HepG2 (cell line): ENCODE data around the gene PALM3. TPM values are rescaled to one million over a fixed set of nuclear protein-coding genes. Genes with fewer than 3 reads are reported as not detected.
A peak's percentile ranks its signal among the peaks of the same experiment; 100 is the strongest.

ENCODE experiments used
- ATAC-seq: fragments of 200-7000 bp; cut with Tn5 transposase; 3 replicates; pipeline ENCODE4 v1.9.1; 2020; ENCODE audit warnings: mild to moderate bottlenecking, moderate library complexity
- BruUV-seq: library from RNA; stranded (reverse); fragments of 400-500 nt; replicated peaks from 2 replicates; lab custom pipeline; 2021; lab: Mats Ljungman, UMichigan
- CTCF ChIA-PET: fragments of 300-600 bp; formaldehyde crosslinking; extraction: SDS; loops from one replicate; lab custom pipeline; 2021; ENCODE audit warnings: low total read pairs, inconsistent platforms, low intra/inter-chr PET ratio; lab: Yijun Ruan, JAX
- POLR2A ChIA-PET: fragments of 350-600 bp; sonication (Branson Sonifier 250); formaldehyde crosslinking; loops from one replicate; lab custom pipeline; 2020; ENCODE audit warnings: antibody characterized with exemption, inconsistent platforms; lab: Yijun Ruan, JAX
- DNase-seq: peaks from one replicate; pipeline ENCODE4 v3.0.0-alpha.2; 2015; ENCODE audit warnings: low spot score
- FAIRE-seq: peaks from 3 replicates; lab custom pipeline; 2011; peaks lifted over from hg19 to GRCh38; lab: Jason Lieb, UNC
- H2AFZ ChIP-seq: one replicate; pipeline ENCODE4 v1.6.1; 2011; ENCODE audit warnings: low read length, inconsistent platforms
- H3K27ac ChIP-seq: fragments of 300-600 bp; 3 replicates; pipeline ENCODE4 v1.8.0; 2011; ENCODE audit warnings: mixed run types, mild to moderate bottlenecking, mixed read lengths, low read length, inconsistent platforms; ENCODE audit not compliant: insufficient read depth; ENCODE audit errors: extremely low read length
- H3K27me3 ChIP-seq, 2 experiments: fragments of 200-600 bp in 1 of 2; 2 replicates in 1 of 2; 3 replicates in 1 of 2; pipeline versions ENCODE4 v1.6.0 to v1.8.0; 2011; ENCODE audit warnings: low read length in 2 of 2, mild to moderate bottlenecking in 2 of 2, moderate library complexity in 2 of 2, inconsistent platforms in 1 of 2; ENCODE audit not compliant: insufficient read depth in 2 of 2, control insufficient read depth in 1 of 2
- H3K36me3 ChIP-seq, 2 experiments: fragments of 200-600 bp in 1 of 2; replicated peaks in 1 of 2; 2 replicates in 1 of 2; 3 replicates in 1 of 2; pipeline versions ENCODE4 v1.5.1 to v1.8.0; 2011; ENCODE audit warnings: low read length in 2 of 2, inconsistent platforms in 1 of 2; ENCODE audit not compliant: insufficient read depth in 2 of 2, control insufficient read depth in 1 of 2
- H3K4me1 ChIP-seq: 2 replicates; pipeline ENCODE4 v1.5.1; 2012; ENCODE audit warnings: low read length, inconsistent platforms; ENCODE audit not compliant: insufficient read depth
- H3K4me2 ChIP-seq: 2 replicates; pipeline ENCODE4 v1.6.0; 2011; ENCODE audit warnings: low read depth, low read length, inconsistent platforms
- H3K4me3 ChIP-seq, 3 experiments: fragments of 200-600 bp in 1 of 3; sonication (generic), shearing (Covaris generic) in 1 of 3; replicated peaks in 1 of 3; 2 replicates each; pipeline ENCODE4 v1.5.1; 2011 to 2016; ENCODE audit warnings: low read length in 3 of 3, inconsistent platforms in 2 of 3, low read depth in 2 of 3, mild to moderate bottlenecking in 2 of 3, control low read depth in 1 of 3, mixed read lengths in 1 of 3; ENCODE audit not compliant: insufficient read depth in 1 of 3
- H3K79me2 ChIP-seq: one replicate; pipeline ENCODE4 v1.6.1; 2011; ENCODE audit warnings: low read length, inconsistent platforms; ENCODE audit not compliant: insufficient read depth
- H3K9ac ChIP-seq: 2 replicates; pipeline ENCODE4 v1.6.0; 2011; ENCODE audit warnings: mild to moderate bottlenecking, low read depth, low read length, inconsistent platforms; ENCODE audit not compliant: insufficient read depth
- H3K9me3 ChIP-seq: 2 replicates; pipeline ENCODE4 v1.5.1; 2012; ENCODE audit warnings: mild to moderate bottlenecking, low read length
- H4K20me1 ChIP-seq: 2 replicates; pipeline ENCODE4 v1.6.0; 2011; ENCODE audit warnings: inconsistent platforms, mild to moderate bottlenecking, low read length, moderate library complexity; ENCODE audit not compliant: insufficient read depth
- HDAC2 ChIP-seq: sonication (generic); formaldehyde crosslinking; IDR thresholded peaks from 2 replicates; pipeline ENCODE4 v1.4.0; 2020; ENCODE audit warnings: missing genetic modification reagents
- HOXA3 ChIP-seq: sonication (generic); formaldehyde crosslinking; IDR thresholded peaks from 2 replicates; pipeline ENCODE4 v1.5.0; 2020; ENCODE audit warnings: missing genetic modification reagents
- KDM1A ChIP-seq: IDR thresholded peaks from 2 replicates; pipeline ENCODE4 v1.6.1; 2016; ENCODE audit warnings: missing compliant biosample characterization
- KMT2B ChIP-seq: IDR thresholded peaks from 2 replicates; pipeline ENCODE4 v1.6.1; 2016; ENCODE audit warnings: missing genetic modification reagents, missing compliant biosample characterization
- MIXL1 ChIP-seq: IDR thresholded peaks from 2 replicates; pipeline ENCODE4 v1.6.1; 2016
- PTBP1 ChIP-seq: fragments of 200-400 bp; formaldehyde crosslinking; IDR thresholded peaks from 2 replicates; pipeline ENCODE4 v1.6.1; 2018; ENCODE audit warnings: low read length, low read depth; ENCODE audit not compliant: poor library complexity, severe bottlenecking
- REPIN1 ChIP-seq: sonication (generic); formaldehyde crosslinking; IDR thresholded peaks from 2 replicates; pipeline ENCODE4 v1.8.0; 2022; ENCODE audit warnings: missing genetic modification reagents, low read depth, mild to moderate bottlenecking, borderline replicate concordance
- YY1 ChIP-seq: IDR thresholded peaks from 2 replicates; pipeline ENCODE4 v1.6.1; 2011; ENCODE audit warnings: low read length, low read depth, moderate library complexity, mild to moderate bottlenecking; ENCODE audit not compliant: insufficient read depth, insufficient replicate concordance
- ZIK1 ChIP-seq: sonication (generic); formaldehyde crosslinking; IDR thresholded peaks from 2 replicates; pipeline ENCODE4 v1.5.0; 2020; ENCODE audit warnings: mild to moderate bottlenecking, low read depth, missing genetic modification reagents, borderline replicate concordance
- ZNF160 ChIP-seq: sonication (generic); formaldehyde crosslinking; IDR thresholded peaks from 2 replicates; pipeline ENCODE4 v1.8.0; 2022; ENCODE audit warnings: mild to moderate bottlenecking, inconsistent platforms, missing genetic modification reagents
- WGBS: methylation state at CpG from one replicate; pipeline ENCODE4 v1.1.6; 2017; ENCODE audit warnings: low lambda C conversion rate; 5-methylcytosine and 5-hydroxymethylcytosine counted together
- in situ Hi-C: cut with HindIII; loops from 2 replicates; pipeline ENCODE4 v1.10.0; 2017; ENCODE audit warnings: low pct_unique_long_range_greater_than_20kb; ENCODE audit not compliant: extremely low pct_ligation_motif_present
- intact Hi-C: fragments of 100-400 bp; cut with micrococcal nuclease; formaldehyde crosslinking; loops from one replicate; pipeline ENCODE4 v1.10.0; 2022; ENCODE audit not compliant: unreplicated experiment
- polyA plus RNA-seq, 8 experiments: library from polyadenylated mRNA; depleted of rRNA in 3 of 8; stranded (reverse) in 7 of 8; unstranded in 1 of 8; fragments of >200 nt; fragmentation: Illumina TruSeq in 4 of 8; extraction: Trizol in 4 of 8; gene quantifications; 2 replicates each; pipeline versions ENCODE4 v1.2.1 to v1.2.3, GENCODE V29; 2011 to 2016; ENCODE audit warnings: low read depth in 4 of 8, missing spikeins in 1 of 8, mixed read lengths in 1 of 8; ENCODE audit not compliant: insufficient read depth in 1 of 8
- total RNA-seq, 5 experiments: library from RNA; depleted of rRNA; stranded (reverse); fragments of >200 nt; fragmentation: Illumina TruSeq; extraction: Trizol; gene quantifications; 2 replicates each; pipeline ENCODE4 v1.2.3, GENCODE V29; 2016; ENCODE audit warnings: low read depth in 1 of 5
- TF ChIP-seq, protein P1 (sequence below): sonication (generic); formaldehyde crosslinking; IDR thresholded peaks from 2 replicates; pipeline ENCODE4 v1.5.0; 2020; ENCODE audit warnings: missing genetic modification reagents
- TF ChIP-seq, protein P2 (sequence below): sonication (generic); formaldehyde crosslinking; IDR thresholded peaks from 2 replicates; pipeline ENCODE4 v1.5.1; 2020; ENCODE audit warnings: missing genetic modification reagents, mild to moderate bottlenecking, borderline replicate concordance
- TF ChIP-seq, protein P3 (sequence below): sonication (generic); formaldehyde crosslinking; conservative IDR thresholded peaks from 2 replicates; pipeline ENCODE4 v1.8.1; 2023; ENCODE audit warnings: missing genetic modification reagents
- TF ChIP-seq, protein P4 (sequence below): sonication (generic); formaldehyde crosslinking; IDR thresholded peaks from 2 replicates; pipeline ENCODE4 v1.8.0; 2022; ENCODE audit warnings: mild to moderate bottlenecking, missing genetic modification reagents, borderline replicate concordance
- TF ChIP-seq, protein P5 (sequence below): sonication (generic); formaldehyde crosslinking; IDR thresholded peaks from 2 replicates; pipeline ENCODE4 v1.5.0; 2020; ENCODE audit warnings: missing genetic modification reagents

PALM3 gene
- total and polyA plus RNA-seq, 2 of the 13 experiments (the other 11 are each of a cell fraction or from before 2014, with no cell fraction given): 0.79 to 2.4 TPM

DNA sequence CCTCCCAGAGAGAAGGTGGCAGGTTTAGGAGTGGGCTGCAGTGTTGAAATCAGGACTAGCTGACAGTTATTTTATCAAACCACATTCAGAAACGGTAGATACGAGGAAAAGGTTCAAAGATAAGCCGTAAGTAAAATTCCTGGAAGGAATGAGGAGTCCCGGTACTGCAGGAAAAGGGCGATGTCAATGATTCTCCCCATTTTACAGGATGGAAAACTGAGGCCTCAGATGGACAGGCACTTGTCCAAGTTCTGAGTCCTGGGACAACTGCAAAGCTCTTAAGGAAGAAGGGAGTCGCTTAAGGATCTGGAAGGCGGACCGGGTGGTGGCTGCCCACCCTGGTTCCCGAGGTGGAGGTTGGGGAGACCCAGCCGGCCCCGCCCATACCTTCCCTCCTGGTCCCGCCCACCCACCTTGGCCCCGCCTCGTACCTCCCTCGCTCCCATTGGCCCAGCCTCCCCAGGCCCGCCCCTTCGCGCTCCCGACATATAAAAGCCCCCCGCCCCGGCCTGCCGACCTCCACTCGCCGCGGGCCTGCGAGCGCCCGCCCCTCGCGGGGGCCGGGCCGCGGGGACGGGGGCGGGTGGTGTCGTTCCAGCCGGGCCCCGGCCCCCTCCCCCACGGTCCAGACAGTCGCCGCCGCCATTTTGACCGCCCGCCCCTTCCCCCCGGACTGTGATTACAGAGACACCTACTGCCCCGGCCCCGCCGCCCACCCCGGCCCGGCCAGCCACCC lies 56.4 kb downstream of the PALM3 start:
- peaks cover 5% of the 10 kb centered on the region for H3K79me2 ChIP-seq
- H3K4me1 ChIP-seq: peaks cover 19% of the 10 kb centered on the region
- ChIA-PET POLR2A (interaction anchor here (0.8 to 1.8 kb wide), 9 partner anchors 10 to 159 kb away, joined by 3 to 15 read pairs (median 5); partner anchors contain the start of gene MISP3), CTCF (no interaction called here)
- no peaks in the 10 kb centered on the region for H3K9me3 ChIP-seq
- 13% methylated on average over 5 of the region's 50 CpGs for WGBS
- H3K27ac ChIP-seq: peak overlapping the region; percentile 96
- BruUV-seq: TSS peak; percentile 81
- peak overlapping the region; percentile 87 to 97 (median 91) for H3K4me3 ChIP-seq
- H3K9ac ChIP-seq: peak overlapping the region; percentile 97
- peak overlapping the region; percentile 71 for H3K4me2 ChIP-seq
- no peaks in the 10 kb centered on the region; a peak in 1 of 5 replicates for H3K36me3 ChIP-seq
- DNase-seq (peak; percentile 67), ATAC-seq (peak; percentile 61), FAIRE-seq (no peak)
- no peaks in the 10 kb centered on the region; the same call in 1 of the 2 replicates for H4K20me1 ChIP-seq
- H3K27me3 ChIP-seq: no peaks in the 10 kb centered on the region; a peak in 1 of 5 replicates
- in situ Hi-C loops (no loop called here), intact Hi-C loops (loop anchor here (1.0 to 5.0 kb wide), 2 partner anchors 53 to 67 kb away; partner anchors contain the start of genes DCAF15 and MISP3)
- H2AFZ ChIP-seq: peak overlapping the region; percentile 46
- TF ChIP-seq HOXA3 (CRISPR knock-in tag) (peak; percentile 36; the same call in 1 of the 2 replicates), HDAC2 (CRISPR knock-in tag) (peak; percentile 83), ZNF160 (CRISPR knock-in tag) (no peak), KMT2B (no peak), KDM1A (CRISPR knock-in tag) (peak; percentile 99), MIXL1 (CRISPR knock-in tag) (no peak), PTBP1 (no peak), REPIN1 (CRISPR knock-in tag) (no peak), ZIK1 (CRISPR knock-in tag) (no peak), YY1 (peak; percentile 86)
- TF ChIP-seq, protein P1, sequence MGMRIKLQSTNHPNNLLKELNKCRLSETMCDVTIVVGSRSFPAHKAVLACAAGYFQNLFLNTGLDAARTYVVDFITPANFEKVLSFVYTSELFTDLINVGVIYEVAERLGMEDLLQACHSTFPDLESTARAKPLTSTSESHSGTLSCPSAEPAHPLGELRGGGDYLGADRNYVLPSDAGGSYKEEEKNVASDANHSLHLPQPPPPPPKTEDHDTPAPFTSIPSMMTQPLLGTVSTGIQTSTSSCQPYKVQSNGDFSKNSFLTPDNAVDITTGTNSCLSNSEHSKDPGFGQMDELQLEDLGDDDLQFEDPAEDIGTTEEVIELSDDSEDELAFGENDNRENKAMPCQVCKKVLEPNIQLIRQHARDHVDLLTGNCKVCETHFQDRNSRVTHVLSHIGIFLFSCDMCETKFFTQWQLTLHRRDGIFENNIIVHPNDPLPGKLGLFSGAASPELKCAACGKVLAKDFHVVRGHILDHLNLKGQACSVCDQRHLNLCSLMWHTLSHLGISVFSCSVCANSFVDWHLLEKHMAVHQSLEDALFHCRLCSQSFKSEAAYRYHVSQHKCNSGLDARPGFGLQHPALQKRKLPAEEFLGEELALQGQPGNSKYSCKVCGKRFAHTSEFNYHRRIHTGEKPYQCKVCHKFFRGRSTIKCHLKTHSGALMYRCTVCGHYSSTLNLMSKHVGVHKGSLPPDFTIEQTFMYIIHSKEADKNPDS (CRISPR knock-in tag): no peak
- TF ChIP-seq, protein P2, sequence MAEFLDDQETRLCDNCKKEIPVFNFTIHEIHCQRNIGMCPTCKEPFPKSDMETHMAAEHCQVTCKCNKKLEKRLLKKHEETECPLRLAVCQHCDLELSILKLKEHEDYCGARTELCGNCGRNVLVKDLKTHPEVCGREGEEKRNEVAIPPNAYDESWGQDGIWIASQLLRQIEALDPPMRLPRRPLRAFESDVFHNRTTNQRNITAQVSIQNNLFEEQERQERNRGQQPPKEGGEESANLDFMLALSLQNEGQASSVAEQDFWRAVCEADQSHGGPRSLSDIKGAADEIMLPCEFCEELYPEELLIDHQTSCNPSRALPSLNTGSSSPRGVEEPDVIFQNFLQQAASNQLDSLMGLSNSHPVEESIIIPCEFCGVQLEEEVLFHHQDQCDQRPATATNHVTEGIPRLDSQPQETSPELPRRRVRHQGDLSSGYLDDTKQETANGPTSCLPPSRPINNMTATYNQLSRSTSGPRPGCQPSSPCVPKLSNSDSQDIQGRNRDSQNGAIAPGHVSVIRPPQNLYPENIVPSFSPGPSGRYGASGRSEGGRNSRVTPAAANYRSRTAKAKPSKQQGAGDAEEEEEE (CRISPR knock-in tag): no peak
- TF ChIP-seq, protein P3, sequence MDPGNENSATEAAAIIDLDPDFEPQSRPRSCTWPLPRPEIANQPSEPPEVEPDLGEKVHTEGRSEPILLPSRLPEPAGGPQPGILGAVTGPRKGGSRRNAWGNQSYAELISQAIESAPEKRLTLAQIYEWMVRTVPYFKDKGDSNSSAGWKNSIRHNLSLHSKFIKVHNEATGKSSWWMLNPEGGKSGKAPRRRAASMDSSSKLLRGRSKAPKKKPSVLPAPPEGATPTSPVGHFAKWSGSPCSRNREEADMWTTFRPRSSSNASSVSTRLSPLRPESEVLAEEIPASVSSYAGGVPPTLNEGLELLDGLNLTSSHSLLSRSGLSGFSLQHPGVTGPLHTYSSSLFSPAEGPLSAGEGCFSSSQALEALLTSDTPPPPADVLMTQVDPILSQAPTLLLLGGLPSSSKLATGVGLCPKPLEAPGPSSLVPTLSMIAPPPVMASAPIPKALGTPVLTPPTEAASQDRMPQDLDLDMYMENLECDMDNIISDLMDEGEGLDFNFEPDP (CRISPR knock-in tag): no peak
- TF ChIP-seq, protein P4, sequence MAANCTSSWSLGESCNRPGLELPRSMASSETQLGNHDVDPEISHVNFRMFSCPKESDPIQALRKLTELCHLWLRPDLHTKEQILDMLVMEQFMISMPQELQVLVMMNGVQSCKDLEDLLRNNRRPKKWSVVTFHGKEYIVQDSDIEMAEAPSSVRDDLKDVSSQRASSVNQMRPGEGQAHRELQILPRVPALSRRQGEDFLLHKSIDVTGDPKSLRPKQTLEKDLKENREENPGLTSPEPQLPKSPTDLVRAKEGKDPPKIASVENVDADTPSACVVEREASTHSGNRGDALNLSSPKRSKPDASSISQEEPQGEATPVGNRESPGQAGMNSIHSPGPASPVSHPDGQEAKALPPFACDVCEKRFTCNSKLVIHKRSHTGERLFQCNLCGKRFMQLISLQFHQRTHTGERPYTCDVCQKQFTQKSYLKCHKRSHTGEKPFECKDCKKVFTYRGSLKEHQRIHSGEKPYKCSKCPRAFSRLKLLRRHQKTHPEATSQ (CRISPR knock-in tag): no peak
- TF ChIP-seq, protein P5, sequence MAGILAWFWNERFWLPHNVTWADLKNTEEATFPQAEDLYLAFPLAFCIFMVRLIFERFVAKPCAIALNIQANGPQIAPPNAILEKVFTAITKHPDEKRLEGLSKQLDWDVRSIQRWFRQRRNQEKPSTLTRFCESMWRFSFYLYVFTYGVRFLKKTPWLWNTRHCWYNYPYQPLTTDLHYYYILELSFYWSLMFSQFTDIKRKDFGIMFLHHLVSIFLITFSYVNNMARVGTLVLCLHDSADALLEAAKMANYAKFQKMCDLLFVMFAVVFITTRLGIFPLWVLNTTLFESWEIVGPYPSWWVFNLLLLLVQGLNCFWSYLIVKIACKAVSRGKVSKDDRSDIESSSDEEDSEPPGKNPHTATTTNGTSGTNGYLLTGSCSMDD (CRISPR knock-in tag): no peak
